ENCODE results near the gene PTGDS.

Gene PTGDS

DNA sequence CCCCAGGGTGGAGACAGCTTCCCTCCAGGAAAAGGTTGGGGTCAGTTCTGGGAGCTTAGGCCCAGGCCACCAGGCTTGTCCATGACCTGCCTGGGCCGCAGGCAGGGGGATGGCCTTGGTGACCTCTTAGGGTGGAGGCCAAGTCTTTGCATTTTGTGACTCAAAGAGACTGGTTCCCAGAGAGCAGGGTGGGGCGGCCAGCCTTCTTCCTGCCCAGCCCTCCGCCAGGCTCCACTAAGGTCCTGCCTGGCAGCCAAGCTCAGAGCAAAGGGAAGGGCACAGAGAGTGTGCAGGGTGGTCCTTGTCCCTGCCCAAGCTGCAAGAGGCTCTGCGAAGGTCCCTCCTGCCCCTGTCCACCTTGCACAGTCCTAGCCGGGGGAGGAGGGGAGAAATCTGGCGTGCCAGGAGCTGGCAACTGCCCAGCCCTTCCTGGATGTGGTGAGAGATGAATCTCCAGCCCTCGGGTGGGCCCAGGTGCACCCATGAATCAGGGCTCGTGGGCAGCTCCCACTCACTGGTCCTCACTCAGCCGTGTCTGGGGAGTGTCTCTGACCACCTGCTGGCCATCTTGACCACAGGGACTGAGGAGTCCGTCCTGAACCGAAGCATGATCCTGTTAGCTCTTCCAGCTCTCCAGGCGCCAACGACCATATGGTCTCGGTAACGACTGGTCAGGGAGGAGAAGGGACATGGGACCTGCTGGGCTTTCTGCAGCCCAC, 2.3 kb upstream of the PTGDS start:
- FAIRE-seq: no peak

DNA sequence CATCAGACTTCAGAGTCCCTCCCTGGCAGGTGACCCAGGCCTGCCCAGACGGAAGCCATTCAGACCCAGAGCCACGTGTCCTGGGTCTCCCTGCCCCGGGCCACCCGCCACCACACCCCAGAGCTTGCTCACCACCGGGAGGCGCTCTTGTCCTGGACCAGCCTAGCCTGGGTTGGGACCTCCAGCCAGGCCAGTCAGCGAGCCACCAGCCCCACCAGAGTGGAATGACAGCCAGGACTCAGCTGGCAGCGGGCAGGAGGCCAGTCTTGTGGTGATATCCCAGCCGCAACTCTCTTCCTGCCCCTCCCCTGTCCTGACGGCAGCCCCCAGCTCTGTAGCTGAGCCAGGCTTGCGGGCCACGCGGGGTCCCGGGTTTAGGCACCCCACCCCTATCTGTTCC, 1.7 kb upstream of the PTGDS start:
- FAIRE-seq: no peak

DNA sequence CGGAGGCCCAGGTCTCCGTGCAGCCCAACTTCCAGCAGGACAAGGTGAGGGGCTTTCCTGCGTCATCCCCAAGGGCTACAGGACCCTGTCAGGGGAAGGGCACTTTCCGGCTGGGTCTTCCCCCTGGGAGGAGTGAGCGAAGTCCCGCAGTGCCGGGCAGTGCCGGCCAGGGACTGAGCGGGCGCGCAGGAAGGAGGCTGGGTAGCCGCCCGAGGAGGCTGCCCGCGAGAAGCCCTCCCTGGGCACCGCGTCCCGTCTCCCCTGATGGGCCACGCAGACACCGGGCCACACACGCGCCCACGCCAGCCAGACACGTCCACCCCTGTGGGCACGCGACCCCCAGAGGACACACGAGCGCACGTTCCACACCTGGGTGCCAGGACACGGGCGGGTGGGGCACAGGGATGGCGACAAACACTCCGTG, 357 bp downstream of the PTGDS start:
- FAIRE-seq: no peak

DNA sequence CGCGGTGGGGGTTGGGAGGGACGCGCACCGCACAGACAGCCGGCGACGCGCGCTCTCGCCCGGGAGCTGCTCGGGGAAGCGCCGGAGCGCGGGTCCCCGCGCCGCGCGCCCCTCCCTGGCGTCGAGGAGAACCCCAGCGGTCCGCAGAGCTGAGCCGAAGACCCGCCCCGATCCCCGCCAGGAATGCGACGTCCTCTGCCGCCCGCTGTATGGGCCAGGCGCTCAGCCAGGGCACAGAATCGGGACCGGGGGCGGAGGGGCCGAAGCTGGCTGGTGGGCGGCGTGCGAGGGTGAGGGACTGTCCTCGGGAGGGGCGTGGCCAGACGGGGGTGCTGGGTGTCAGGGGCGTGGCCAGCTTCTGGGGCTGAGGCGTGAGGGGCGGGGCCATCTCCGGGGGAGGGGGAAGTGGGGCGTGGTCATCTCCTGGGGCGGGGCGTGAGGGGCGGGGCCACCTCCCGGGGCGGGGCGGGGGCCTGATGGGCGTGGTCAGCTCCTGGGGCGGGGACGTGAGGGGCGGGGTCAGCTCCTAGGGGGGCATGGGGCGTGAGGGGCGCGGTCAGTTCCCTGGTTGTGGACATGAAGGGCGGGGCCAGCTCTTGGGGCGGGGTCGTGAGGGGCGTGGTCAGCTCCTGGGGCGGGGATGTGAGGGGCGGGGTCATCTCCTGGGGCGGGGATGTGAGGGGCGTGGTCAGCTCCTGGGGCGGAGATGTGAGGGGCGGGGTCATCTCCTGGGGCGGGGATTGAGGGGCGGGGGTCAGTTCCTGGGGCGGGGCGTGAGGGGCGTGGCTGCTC, 965 bp downstream of the PTGDS start:
- no peak for FAIRE-seq

DNA sequence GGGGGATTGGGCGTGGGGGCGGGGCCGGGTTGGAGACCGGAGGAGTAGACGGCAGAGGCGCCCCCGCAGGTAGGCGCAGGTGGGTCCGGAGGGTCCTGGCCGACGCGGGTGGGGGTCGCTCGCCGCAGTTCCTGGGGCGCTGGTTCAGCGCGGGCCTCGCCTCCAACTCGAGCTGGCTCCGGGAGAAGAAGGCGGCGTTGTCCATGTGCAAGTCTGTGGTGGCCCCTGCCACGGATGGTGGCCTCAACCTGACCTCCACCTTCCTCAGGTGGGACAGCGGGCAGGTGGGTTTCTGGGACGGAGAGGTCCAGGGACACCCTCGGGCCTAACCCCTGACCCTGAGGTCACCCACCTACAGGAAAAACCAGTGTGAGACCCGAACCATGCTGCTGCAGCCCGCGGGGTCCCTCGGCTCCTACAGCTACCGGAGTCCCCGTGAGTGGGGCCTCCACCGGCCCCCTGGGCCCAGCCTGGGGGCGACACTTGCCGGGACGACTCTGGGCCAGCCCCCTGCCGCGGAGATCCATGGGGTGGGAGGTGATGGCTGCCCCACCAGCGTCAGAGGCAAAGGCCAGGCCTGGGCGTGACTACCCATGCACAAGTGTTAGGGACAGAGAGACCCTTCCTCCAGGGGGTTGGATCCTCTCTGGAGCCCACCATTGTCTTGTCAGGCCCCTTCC, 1.7 kb downstream of the PTGDS start:
- FAIRE-seq: no peak

DNA sequence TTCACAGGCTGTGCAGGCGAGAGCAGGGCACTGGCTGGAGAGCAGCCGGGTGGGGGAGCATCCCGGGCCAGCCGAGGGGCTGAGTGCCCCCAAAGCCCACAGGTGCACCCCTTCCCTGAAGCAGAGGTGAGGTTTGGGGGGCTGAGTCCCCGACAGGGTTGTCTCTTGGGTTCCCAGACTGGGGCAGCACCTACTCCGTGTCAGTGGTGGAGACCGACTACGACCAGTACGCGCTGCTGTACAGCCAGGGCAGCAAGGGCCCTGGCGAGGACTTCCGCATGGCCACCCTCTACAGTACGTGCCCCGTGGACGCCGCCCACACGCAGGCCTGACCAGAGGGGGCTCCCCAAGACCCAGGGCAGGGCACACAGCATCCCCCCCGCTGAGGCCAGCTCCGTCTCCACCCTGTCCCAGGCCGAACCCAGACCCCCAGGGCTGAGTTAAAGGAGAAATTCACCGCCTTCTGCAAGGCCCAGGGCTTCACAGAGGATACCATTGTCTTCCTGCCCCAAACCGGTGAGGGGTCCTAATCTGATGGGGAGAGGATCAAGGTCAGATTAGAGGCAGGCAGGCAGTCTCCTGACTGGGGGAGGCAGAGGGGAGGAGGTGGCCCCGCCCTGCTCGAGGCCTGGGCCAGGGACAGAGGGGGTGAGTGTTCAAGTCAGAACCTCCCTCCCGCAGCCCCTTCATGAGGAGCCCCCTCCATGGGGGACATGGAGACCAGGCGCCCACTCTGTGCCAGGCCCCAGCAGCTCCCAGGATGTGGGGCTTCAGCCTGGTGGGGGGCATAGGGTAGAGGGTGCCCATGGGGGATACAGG, 2.7 kb downstream of the PTGDS start:
- no peak for FAIRE-seq

DNA sequence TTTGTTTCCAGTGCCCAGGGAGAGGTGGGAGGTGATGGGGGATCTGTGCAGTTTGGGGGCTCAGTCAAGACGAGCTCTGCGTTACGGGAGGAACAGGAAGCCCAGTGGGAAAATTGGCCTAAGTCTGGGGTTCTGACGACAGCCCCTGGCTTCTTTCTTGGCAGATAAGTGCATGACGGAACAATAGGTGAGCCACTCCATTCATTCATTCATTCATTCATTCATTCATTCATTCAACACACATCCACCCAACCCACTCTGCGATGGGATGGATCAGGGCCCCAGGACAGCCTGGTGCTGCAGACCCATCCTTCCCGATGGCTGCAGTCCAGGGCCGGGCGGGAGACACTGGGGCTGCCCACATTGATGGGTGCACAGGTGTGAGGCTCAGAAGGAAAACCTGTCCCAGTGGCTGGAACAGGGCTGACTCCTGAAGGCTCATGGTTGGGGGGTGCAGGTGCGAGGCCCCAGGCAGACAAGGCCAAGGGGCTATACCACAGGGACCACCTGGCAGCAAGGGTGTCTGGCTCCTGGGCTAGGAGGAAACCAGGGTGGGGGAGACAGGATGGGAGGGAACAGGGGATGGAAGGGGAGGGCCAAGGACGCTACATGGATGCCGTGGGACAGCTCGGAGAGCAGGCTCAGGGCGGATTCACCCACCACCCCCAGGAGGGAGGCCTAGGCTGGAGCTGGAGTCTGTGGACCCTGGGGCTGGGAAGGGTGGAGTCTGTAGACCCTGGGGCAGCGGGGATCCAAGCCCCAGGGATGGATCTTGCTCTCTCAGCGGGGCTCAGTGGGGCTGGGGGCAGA, 3.6 kb downstream of the PTGDS start:
- no peak for FAIRE-seq

DNA sequence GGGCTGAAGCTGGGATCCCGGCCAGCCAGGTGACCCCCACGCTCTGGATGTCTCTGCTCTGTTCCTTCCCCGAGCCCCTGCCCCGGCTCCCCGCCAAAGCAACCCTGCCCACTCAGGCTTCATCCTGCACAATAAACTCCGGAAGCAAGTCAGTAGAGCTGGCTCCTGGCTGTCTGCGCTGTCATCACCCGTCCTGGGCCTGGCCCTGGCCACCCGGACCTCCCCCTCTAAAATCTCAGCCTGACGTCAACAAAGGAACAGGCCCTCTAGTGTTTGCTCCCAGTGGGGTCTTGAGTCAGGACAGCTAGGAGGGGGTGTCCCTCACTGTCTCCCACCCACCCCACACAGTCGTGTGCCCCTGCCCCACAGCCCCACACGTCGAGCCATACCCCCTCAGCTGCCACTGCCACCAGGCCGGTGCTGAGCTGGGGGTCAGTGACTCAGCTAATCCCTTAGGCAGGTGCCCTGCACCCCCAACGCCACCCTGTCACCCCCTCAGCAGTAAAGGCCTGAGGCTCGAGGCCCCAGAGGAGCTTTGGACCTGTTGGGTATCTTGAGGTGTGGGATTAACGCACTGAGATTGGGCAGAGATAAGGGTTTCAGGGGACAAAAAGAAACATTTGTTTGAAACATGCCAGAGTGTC, 4.4 kb downstream of the PTGDS start:
- FAIRE-seq: no peak

DNA sequence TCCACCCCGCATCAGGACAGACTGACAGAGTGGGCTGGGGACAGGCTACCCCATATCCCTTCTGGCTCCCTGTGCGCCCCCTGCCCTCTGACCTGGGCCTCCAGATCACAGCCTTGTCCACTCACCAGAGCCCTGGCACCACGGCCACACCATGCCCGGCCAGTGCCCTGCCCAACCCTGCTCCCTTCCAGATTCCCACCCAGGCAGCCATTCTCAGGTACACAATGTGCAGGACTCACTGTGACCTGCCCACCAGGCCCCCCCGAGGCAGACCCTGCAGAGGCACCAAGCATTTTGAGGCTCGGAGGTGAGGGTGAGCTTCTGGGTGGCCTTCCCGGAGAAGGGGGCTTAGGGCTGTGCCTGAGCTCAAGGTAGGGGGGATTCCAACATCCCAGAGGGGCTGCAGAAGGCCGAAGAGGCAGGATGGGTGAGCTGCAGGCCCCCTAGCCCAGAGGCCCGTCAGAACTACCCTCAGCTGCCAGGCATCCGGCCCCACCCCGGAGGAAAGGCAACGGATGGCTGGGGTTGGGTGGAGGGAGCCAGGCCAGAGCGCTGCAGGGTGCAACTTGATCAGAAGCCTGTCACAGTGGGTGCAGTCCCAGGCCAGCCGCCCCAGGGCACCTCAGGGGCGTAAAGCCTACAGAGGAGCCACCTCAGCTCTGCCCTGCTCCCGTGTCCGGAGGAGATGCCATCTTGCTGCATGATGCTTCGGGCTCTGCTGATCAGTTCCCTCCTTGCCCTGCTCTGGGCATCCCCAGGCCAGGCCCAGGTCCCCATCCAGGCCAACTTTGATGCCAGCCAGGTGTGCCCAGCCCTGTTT, 5.1 kb downstream of the PTGDS start, which contains the start of gene LCNL1:
Gene LCNL1 (plus strand): TSS at position 762 of the 820 bp plus-strand sequence. CDS start 594 bp downstream, outside the sequence.
- FAIRE-seq: no peak

DNA sequence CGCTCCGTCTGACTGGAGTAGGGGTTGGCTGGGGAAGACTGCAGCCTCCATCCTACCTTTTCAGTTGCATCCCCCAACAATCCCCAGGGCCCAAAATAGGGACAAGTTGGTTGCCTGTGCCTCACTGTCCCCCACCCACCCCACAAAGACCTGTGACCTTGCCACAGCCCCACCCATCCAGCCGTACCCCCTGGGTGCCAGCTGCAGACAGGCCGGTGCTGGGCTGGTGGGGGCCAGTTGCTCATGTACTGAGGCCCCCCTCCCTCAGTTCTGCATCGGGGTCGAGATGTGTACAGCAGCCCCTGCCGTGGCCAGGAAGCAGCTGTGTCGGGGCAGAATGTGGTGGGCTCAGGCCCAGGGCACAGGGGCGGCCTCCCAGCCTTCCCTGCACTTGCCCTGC, 5.9 kb downstream of the PTGDS start:
- FAIRE-seq: no peak

DNA sequence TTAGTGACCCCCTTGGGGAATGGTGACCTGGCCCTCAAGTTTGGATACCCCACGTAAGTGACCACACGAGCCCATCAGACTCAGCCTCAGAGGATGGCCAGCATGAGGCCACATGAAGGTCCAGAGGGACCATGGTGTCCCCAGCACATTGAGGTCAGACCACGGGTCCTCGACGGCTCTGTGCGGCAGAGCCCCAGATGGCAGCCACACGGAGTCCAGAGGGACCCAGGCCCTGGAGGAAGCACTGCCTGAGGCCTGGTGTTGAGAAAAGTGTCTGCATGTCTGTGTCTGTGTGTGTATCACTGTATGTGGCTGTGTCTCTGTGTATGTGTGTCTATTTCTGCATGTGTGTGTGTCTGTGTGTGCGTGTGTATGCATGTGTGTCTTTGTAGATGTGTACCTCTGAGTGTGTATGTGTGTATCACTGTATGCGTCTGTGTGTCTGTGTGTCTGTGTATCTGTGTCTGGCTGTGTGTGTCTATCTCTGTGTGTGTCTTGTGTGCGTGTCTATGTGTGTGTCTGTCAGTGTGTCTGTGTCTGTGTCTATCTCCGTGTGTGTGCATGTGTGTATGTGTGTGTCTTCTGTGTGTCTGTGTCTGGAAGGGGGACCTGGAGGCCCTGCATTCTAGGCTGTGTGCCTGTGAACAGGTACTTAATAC, 6.5 kb downstream of the PTGDS start:
- FAIRE-seq: no peak

DNA sequence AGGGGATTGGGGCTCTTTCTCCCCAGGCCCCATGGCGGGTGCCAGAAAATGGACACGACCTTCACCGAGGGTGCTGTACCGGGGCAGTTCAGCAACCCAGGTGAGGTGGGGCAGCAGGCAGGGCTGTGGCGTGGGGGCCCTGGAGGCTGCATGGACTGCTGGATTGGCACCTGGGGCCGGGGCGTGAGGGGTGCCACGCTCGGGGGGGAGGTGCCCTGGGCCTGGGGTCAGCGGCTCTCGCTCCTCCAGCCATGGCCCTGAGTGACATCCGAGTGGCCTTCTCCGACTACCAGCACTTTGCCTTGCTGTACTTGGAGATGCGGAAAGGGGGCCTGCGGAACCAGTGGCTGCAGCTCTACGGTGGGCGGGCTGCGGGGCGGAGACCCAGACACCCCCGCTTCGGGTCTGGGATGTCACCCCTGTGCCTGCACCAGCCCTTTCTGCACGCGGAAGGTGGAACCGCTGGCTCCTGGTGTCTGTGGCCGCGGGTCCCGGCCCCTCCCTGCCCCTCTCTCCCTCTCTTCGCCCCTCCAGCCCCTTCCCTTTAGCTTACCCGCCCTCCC, 7.2 kb downstream of the PTGDS start:
- no peak for FAIRE-seq

DNA sequence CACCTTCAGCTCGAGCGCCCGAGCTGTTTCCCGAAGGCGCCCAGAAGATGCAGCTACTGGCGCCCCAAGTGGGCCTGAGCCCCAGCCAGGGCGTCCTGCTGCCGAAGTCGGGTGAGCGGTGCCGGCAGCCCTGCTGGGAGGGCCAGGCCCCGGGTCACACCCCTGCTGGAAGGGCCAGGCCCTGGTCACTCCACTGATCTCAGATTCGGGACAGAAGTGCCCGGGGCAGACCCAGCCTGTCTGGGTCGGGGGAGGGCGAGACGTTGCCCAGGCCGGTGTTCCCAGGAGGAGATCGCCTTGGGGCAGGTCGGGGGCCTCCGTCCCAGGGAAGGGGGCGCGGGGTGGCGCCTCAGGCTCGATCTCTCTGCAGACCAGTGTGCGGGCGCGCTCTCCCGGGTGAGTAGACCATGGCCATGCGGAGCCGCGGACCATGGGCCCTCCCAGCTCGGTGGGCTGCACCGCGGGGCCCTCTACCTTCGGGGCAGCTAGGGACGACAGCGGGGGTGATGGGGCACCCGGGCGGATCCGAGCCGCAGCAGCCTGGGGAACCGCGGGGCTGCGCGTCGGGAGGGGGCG, 7.8 kb downstream of the PTGDS start:
- FAIRE-seq: no peak

DNA sequence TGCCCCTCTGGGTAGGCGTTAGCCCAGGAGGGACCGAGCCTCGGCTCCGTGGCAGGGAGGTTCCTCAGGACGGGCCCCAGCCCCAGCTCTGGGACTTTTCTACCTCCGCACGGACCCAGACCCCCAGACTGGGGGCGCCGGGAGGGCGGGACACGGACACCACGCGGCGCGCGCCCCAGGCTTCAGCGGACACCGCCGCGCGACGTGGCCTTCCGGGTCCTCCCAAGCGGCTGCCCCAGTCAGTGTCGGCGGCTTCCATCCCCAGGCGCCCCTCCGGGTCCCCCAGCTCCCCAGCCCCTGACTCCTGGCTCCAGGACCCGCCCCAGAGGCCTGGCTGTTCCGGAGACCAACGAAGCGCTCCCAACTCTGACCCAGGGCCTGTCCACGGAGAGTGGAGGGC, 8.5 kb downstream of the PTGDS start:
- no peak for FAIRE-seq

DNA sequence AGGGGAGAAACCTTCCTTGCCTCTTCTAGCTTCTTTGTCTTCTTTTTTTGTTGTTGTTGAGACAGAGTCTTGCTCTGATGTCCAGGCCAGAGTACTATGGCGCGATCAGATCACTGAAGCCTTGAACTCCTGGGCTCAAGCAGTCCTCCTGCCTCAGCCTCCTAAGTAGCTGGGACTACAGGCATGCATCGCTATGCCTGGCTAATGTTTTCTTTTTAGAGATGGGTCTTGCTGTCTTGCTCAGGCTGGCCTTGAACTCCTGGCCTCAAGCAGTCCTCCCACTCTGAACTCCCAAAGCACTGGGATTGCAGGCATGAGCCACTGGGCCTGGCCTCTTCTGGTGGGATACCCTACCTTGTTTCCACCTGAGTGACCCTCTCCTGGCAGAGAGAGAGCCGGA, 11.6 kb downstream of the PTGDS start:
- no peak for FAIRE-seq

DNA sequence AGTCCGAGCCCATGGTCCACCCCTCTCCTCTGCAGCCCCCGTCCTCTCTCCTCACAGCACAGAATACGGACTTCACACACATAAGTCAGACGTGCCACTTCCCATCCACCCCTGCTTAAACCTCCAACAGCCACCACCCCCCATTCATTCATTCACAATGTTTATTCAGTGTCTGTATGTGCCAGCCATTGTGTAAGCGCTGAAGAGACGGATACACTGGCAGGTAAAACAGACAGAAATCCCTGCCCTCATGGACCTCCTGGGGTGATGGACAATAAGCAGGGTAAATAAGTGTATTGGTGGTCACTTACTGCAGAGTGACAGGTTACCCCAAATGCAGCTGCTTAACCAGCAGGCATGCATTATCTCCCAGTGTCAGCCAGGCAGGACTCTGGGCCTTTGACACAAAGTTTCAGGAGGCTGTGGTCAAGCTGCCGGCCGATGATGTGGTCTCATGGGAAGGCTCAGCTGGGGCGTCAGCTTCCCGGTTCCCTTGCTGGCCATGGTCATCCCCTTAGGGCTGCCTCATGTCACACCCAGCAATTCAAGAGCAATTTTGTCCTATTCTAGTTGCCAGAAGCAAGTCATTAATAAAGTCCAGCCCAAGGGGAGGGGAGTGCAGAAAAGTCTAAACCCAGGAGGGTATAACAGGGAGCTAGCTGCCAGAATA, 13.1 kb downstream of the PTGDS start:
- FAIRE-seq: no peak

DNA sequence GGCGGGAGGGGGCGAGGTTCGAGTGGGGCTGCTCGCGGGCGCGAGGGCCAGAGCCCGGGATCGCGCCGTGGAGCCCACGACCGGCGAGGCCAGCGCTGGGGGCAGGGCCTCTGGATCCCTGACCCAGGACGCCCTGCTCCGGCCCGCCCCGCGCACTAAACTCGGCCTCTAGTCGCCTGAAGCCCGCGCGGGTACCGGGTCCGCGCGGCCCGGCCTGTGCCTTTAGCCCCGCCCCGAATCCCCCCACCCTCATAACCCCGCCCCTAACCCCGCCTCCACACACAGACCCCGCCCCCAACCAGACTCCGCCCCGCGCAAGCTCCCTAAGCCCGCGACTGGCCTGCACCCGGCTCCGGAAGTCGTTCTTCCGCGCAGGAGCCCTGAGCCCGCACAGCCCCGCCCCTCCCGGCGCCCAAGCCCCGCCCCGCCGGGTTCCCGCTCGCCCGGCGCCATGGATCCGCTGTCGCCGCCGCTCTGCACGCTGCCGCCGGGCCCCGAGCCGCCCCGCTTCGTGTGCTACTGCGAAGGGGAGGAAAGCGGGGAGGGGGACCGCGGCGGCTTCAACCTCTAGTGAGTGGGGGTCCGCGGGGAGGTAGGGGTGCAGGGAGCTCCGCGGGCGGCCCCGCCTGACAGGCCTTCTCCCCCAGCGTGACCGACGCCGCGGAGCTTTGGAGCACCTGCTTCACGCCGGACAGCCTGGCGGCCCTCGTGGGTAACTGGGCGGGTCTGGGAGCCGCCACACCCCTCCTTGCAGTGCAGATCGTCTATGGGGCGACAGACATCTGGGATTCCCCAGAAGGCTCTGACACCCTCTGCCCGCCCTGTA, 14.9 kb downstream of the PTGDS start, which contains the start of gene PAXX:
Gene PAXX (plus strand): TSS at position 430 of the 826 bp plus-strand sequence. CDS start 22 bp downstream, at position 452.
- no peak for FAIRE-seq

All from TTC549 (cell line).